Fibroblast of lung (primary cell): ENCODE measurements around the gene SIRT5. TPM values are rescaled to one million over a fixed set of nuclear protein-coding genes. Genes with fewer than 3 reads are reported as not detected.

Experiments used
- DNase-seq, 2 donors: peaks; one replicate each; pipeline versions ENCODE4 v3.0.0 to v3.0.0-alpha.2; 2010; ENCODE audit warnings: low read depth in 2 of 2
- H2AFZ ChIP-seq: 2 replicates; pipeline ENCODE4 v1.5.1; 2012; ENCODE audit warnings: low read length, control low read depth, inconsistent platforms
- H3K27ac ChIP-seq: 2 replicates; pipeline ENCODE4 v1.5.1; 2011; ENCODE audit warnings: low read length, control low read depth; ENCODE audit not compliant: insufficient read depth
- H3K27me3 ChIP-seq: 2 replicates; pipeline ENCODE4 v1.5.1; 2011; ENCODE audit warnings: mild to moderate bottlenecking, low read length; ENCODE audit not compliant: control insufficient read depth, insufficient read depth
- H3K36me3 ChIP-seq: 2 replicates; pipeline ENCODE4 v1.5.1; 2011; ENCODE audit warnings: low read length; ENCODE audit not compliant: control insufficient read depth, insufficient read depth
- H3K4me1 ChIP-seq: 2 replicates; pipeline ENCODE4 v1.5.1; 2011; ENCODE audit warnings: low read length; ENCODE audit not compliant: control insufficient read depth, insufficient read depth; ENCODE audit errors: extremely low read depth
- H3K4me2 ChIP-seq: 2 replicates; pipeline ENCODE4 v1.5.1; 2011; ENCODE audit warnings: low read length, control low read depth; ENCODE audit not compliant: insufficient read depth; ENCODE audit errors: extremely low read depth
- H3K4me3 ChIP-seq, 4 experiments: fragments of 200-600 bp in 1 of 4; sonication (generic) in 1 of 4; replicated peaks in 1 of 4; 2 replicates each; pipeline ENCODE4 v1.5.1; 2011 to 2016; ENCODE audit warnings: low read length in 4 of 4, low read depth in 3 of 4, mild to moderate bottlenecking in 3 of 4, control low read depth in 2 of 4, inconsistent platforms in 1 of 4, mixed read lengths in 1 of 4; ENCODE audit not compliant: insufficient read depth in 1 of 4; ENCODE audit errors: control extremely low read depth in 1 of 4
- H3K79me2 ChIP-seq: 2 replicates; pipeline ENCODE4 v1.5.1; 2012; ENCODE audit warnings: mild to moderate bottlenecking, low read length, inconsistent platforms; ENCODE audit not compliant: control insufficient read depth, insufficient read depth
- H3K9ac ChIP-seq: 2 replicates; pipeline ENCODE4 v1.5.1; 2011; ENCODE audit warnings: mild to moderate bottlenecking, low read length, control low read depth; ENCODE audit not compliant: insufficient read depth
- H3K9me3 ChIP-seq: 2 replicates; pipeline ENCODE4 v1.5.1; 2012; ENCODE audit warnings: low read depth, low read length; ENCODE audit not compliant: control insufficient read depth, insufficient read depth
- H4K20me1 ChIP-seq: 2 replicates; pipeline ENCODE4 v1.5.1; 2011; ENCODE audit warnings: low read length; ENCODE audit not compliant: control insufficient read depth, insufficient read depth; ENCODE audit errors: extremely low read depth
- EZH2 ChIP-seq: IDR thresholded peaks from 2 replicates; pipeline ENCODE4 v1.5.1; 2012; ENCODE audit warnings: low read length, control low read depth, mild to moderate bottlenecking; ENCODE audit errors: missing control alignments
- polyA plus RNA-seq, 2 donors: library from polyadenylated mRNA; depleted of rRNA in 1 of 2; stranded (reverse) in 1 of 2; unstranded in 1 of 2; fragments of >200 nt; gene quantifications; 2 replicates each; pipeline ENCODE4 v1.2.1, GENCODE V29; 2011 to 2012; ENCODE audit warnings: missing spikeins in 1 of 2
- total RNA-seq: library from RNA; depleted of rRNA; stranded (reverse); fragments of >200 nt; gene quantifications from 2 replicates; pipeline ENCODE4 v1.2.1, GENCODE V29; 2014
- TF ChIP-seq, protein P1 (sequence below), 2 donors: IDR thresholded peaks in 1 of 2; conservative IDR thresholded peaks in 1 of 2; 1 replicate in 1 of 2; 2 replicates in 1 of 2; pipeline ENCODE4 v1.5.1; 2011 to 2012; ENCODE audit warnings: low read length in 2 of 2, control low read depth in 1 of 2, inconsistent platforms in 1 of 2, low read depth in 1 of 2, mild to moderate bottlenecking in 1 of 2

SIRT5 gene
- total and polyA plus RNA-seq, 2 donors (not counting 1 experiment from before 2014, with no cell fraction given): 4.4 to 13.5 TPM

DNA sequence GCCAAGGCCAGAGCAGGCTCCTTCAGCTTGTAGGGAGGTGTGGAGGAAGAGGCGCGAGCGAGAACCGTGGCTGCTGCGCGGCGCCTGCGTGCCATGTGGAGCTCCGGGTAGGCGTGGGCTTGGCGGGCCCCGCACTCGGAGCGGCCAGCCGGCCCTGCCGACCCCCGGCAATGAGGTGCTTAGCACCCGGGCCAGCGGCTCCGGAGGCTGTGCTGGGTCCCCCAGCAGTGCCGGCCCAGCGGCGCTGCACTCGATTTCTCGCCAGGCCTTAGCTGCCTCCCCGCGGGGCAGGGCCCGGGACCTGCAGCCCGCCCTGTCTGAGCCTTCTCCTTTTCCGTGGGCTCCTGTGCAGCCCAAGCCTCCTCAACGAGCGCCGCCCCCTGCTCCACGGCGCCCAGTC, 32.9 kb upstream of the SIRT5 start:
- H3K27ac ChIP-seq: no peak overlapping the region
- H3K79me2 ChIP-seq: no peaks in the 10 kb centered on the region
- DNase-seq: no peak

DNA sequence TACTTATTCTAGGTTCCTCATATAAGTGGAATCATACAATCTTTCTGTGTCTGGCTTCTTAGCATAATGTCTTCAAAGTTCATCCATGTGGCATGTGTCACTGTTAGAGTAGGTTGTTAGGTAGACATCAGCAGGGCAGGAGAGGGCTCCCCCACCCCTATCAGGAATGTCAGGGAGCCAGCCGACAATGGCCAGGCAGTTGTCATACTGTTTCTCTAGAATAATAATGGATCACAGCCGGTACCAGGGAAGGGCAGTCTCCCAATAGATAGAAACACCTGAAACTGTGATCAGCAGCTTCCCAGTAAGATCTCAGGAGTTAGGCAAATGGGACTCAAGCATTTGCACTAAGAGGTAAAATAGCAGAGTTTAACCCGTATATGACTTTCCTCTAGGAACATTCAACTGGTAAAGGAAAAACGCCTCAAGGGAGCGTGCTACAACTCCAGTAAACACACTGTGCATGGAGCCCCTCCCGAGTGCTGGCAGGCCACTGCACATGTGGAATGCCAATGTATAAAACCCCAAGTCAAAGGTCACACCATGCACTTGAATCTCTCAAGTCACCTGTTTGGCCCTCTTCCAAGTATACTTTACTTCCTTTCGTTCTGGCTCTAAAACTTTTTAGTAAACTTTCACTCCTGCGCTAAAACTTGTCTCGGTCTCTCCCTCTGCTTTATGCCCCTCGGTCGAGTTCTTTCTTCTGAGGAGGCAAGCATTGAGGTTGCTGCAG, 29.8 kb upstream of the SIRT5 start:
- H4K20me1 ChIP-seq: no peaks in the 10 kb centered on the region
- no peaks in the 10 kb centered on the region for H3K9me3 ChIP-seq
- no peak overlapping the region for H3K4me2 ChIP-seq
- no peak overlapping the region for H3K4me3 ChIP-seq
- no peaks in the 10 kb centered on the region for H3K36me3 ChIP-seq
- H2AFZ ChIP-seq: no peak overlapping the region
- H3K9ac ChIP-seq: no peak overlapping the region
- H3K27ac ChIP-seq: no peak overlapping the region
- DNase-seq: no peak
- no peaks in the 10 kb centered on the region for H3K27me3 ChIP-seq
- no peaks in the 10 kb centered on the region for H3K4me1 ChIP-seq
- no peaks in the 10 kb centered on the region for H3K79me2 ChIP-seq
- TF ChIP-seq, protein P1, sequence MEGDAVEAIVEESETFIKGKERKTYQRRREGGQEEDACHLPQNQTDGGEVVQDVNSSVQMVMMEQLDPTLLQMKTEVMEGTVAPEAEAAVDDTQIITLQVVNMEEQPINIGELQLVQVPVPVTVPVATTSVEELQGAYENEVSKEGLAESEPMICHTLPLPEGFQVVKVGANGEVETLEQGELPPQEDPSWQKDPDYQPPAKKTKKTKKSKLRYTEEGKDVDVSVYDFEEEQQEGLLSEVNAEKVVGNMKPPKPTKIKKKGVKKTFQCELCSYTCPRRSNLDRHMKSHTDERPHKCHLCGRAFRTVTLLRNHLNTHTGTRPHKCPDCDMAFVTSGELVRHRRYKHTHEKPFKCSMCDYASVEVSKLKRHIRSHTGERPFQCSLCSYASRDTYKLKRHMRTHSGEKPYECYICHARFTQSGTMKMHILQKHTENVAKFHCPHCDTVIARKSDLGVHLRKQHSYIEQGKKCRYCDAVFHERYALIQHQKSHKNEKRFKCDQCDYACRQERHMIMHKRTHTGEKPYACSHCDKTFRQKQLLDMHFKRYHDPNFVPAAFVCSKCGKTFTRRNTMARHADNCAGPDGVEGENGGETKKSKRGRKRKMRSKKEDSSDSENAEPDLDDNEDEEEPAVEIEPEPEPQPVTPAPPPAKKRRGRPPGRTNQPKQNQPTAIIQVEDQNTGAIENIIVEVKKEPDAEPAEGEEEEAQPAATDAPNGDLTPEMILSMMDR (conservative IDR thresholded peaks at IDR 0.05 in 1 of 2, IDR thresholded peaks at IDR 0.05 in 1 of 2; ENCODE audit: low read depth in 1 of 2, low read length in 2 of 2): no peak
- TF ChIP-seq EZH2: no peak

More for the DNA sequence above, 32.9 kb upstream of the SIRT5 start:
- Histone ChIP-seq H3K4me3 (no peak overlapping the region), H3K4me2 (no peak overlapping the region), H3K9ac (no peak overlapping the region), H2AFZ (no peak overlapping the region), H3K36me3 (no peaks in the 10 kb centered on the region), H3K27me3 (no peaks in the 10 kb centered on the region), H3K9me3 (no peaks in the 10 kb centered on the region), H3K4me1 (no peaks in the 10 kb centered on the region), H4K20me1 (no peaks in the 10 kb centered on the region)
- TF ChIP-seq, protein P1 (conservative IDR thresholded peaks at IDR 0.05 in 1 of 2, IDR thresholded peaks at IDR 0.05 in 1 of 2; ENCODE audit: low read depth in 1 of 2, low read length in 2 of 2): no peak
- TF ChIP-seq EZH2: no peak

DNA sequence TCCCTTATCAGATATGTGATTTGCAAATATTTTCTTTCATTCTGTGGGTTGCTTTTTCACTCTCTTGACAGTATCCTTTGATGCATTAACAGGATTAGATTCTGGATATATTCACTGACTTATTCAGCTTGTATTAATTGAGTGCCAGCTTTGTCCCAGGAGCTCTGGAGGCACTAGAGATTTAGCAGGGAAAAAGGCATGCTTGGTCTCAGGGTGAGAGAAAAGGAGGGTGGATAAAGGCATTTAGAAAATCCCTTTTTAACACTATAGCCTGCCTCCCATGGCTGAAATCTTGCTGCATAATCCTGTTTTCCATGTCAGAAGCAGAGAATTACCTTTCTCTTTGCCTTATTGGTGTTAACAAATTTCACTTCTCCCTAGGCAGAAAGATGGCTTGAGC, 28.5 kb upstream of the SIRT5 start:
- no peaks in the 10 kb centered on the region for H3K27me3 ChIP-seq
- no peak overlapping the region for H3K9ac ChIP-seq
- DNase-seq: no peak
- H3K9me3 ChIP-seq: no peaks in the 10 kb centered on the region
- no peak overlapping the region for H3K4me3 ChIP-seq
- no peaks in the 10 kb centered on the region for H3K36me3 ChIP-seq
- no peak overlapping the region for H3K4me2 ChIP-seq
- no peak for TF ChIP-seq EZH2
- TF ChIP-seq, protein P1 (conservative IDR thresholded peaks at IDR 0.05 in 1 of 2, IDR thresholded peaks at IDR 0.05 in 1 of 2; ENCODE audit: low read depth in 1 of 2, low read length in 2 of 2): no peak
- no peak overlapping the region for H2AFZ ChIP-seq
- no peaks in the 10 kb centered on the region for H3K4me1 ChIP-seq
- H4K20me1 ChIP-seq: no peaks in the 10 kb centered on the region
- no peaks in the 10 kb centered on the region for H3K79me2 ChIP-seq
- no peak overlapping the region for H3K27ac ChIP-seq
